SIG-M5 treated with dmso at 0.1 percent for 504 hours (cell line): ENCODE measurements around the gene PLA2G4B.

Source experiments
- DNase-seq: peaks from one replicate; lab custom pipeline; 2025; ENCODE audit not compliant: unreplicated experiment; lab: John Stamatoyannopoulos, UW

PLA2G4B gene

GRCh38 chr15:41868321-41868720 lies 29.7 kb downstream of the PLA2G4B start:
- DNase-seq, result no peak

- no peak for DNase-seq
These were observed 31.4 kb downstream of the PLA2G4B start for GRCh38 chr15:41869770-41870688.

- no peak for DNase-seq
These were observed 32.0 kb downstream of the PLA2G4B start for GRCh38 chr15:41870689-41871081.

- no peak for DNase-seq
These were observed 32.7 kb downstream of the PLA2G4B start for GRCh38 chr15:41871175-41871905.

- DNase-seq, result no peak
These were observed 33.6 kb downstream of the PLA2G4B start for GRCh38 chr15:41872166-41872747.

GRCh38 chr15:41873711-41874110 lies 35.1 kb downstream of the PLA2G4B start:
- no peak for DNase-seq

GRCh38 chr15:41874736-41875135 lies 36.1 kb downstream of the PLA2G4B start:
- DNase-seq, result no peak

- no peak for DNase-seq
These were observed 37.4 kb downstream of the PLA2G4B start for GRCh38 chr15:41876007-41876406.

- DNase-seq, result no peak
These were observed 38.0 kb downstream of the PLA2G4B start for GRCh38 chr15:41876689-41877088.

GRCh38 chr15:41877631-41878354 lies 39.1 kb downstream of the PLA2G4B start:
- no peak for DNase-seq

GRCh38 chr15:41878355-41878699 lies 39.7 kb downstream of the PLA2G4B start:
- DNase-seq, result no peak

GRCh38 chr15:41879321-41879845 lies 40.7 kb downstream of the PLA2G4B start:
- DNase-seq, result no peak

GRCh38 chr15:41880156-41880877 lies 41.7 kb downstream of the PLA2G4B start:
- no peak for DNase-seq

- DNase-seq, result no peak
These were observed 42.4 kb downstream of the PLA2G4B start for GRCh38 chr15:41881086-41881485.

- DNase-seq, result no peak
These were observed 42.9 kb downstream of the PLA2G4B start for GRCh38 chr15:41881550-41881919.

GRCh38 chr15:41881920-41882688 lies 43.5 kb downstream of the PLA2G4B start:
- DNase-seq, result no peak

GRCh38 chr15:41882689-41883483 lies 44.2 kb downstream of the PLA2G4B start:
- peak; percentile 0 for DNase-seq

- no peak for DNase-seq
These were observed 44.8 kb downstream of the PLA2G4B start for GRCh38 chr15:41883484-41883825.

GRCh38 chr15:41884458-41884857 lies 45.8 kb downstream of the PLA2G4B start:
- DNase-seq, result no peak
